HCT116 (cell line): ENCODE measurements around the gene PLGLB1.
"Not testable (repeated sequence)": the region's sequence is repeated elsewhere in the genome, so short reads cannot be mapped to it uniquely, and the experiment has no call there.

ENCODE experiments used
- EZH2 ChIP-seq: fragments of 200-600 bp; sonication (generic); IDR thresholded peaks from 2 replicates; pipeline ENCODE4 v1.6.1; 2017; ENCODE audit warnings: antibody characterized with exemption, mixed run types
- JUND ChIP-seq: IDR thresholded peaks from 2 replicates; pipeline ENCODE4 v1.6.1; 2012
- TF ChIP-seq, protein P1 (sequence below), 3 experiments: fragments of 200-600 bp in 1 of 3; sonication (generic) in 1 of 3; IDR thresholded peaks in 2 of 3; conservative IDR thresholded peaks in 1 of 3; 2 replicates each; pipeline ENCODE4 v1.5.1; 2012 to 2017; ENCODE audit warnings: low read depth in 2 of 3, low read length in 2 of 3, antibody characterized with exemption in 1 of 3, borderline replicate concordance in 1 of 3, control low read depth in 1 of 3, mild to moderate bottlenecking in 1 of 3, mixed read lengths in 1 of 3, mixed run types in 1 of 3, moderate library complexity in 1 of 3; ENCODE audit not compliant: insufficient read depth in 1 of 3

DNA sequence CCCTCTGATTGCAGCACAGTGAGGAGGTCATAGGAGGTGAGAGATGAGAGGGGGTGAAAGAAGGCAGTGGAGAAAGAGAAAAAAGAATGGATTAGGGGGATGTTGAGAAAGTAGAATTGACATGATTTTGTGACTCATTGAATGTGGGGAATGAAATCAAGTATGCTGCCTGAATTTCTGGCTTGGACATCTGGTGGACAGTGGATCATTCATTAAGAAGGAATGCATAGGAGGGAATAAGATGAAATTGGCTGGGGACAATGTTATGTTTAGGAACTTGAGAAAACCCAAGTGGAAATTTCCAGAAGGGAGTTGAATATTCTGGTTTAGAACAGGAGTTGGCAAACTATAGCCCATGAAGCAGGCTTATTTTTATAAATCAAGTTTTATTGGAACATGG is 7.0 kb upstream of the PLGLB1 start:
- TF ChIP-seq, protein P1, sequence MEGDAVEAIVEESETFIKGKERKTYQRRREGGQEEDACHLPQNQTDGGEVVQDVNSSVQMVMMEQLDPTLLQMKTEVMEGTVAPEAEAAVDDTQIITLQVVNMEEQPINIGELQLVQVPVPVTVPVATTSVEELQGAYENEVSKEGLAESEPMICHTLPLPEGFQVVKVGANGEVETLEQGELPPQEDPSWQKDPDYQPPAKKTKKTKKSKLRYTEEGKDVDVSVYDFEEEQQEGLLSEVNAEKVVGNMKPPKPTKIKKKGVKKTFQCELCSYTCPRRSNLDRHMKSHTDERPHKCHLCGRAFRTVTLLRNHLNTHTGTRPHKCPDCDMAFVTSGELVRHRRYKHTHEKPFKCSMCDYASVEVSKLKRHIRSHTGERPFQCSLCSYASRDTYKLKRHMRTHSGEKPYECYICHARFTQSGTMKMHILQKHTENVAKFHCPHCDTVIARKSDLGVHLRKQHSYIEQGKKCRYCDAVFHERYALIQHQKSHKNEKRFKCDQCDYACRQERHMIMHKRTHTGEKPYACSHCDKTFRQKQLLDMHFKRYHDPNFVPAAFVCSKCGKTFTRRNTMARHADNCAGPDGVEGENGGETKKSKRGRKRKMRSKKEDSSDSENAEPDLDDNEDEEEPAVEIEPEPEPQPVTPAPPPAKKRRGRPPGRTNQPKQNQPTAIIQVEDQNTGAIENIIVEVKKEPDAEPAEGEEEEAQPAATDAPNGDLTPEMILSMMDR (IDR thresholded peaks at IDR 0.05 in 2 of 3, conservative IDR thresholded peaks at IDR 0.05 in 1 of 3; ENCODE audit: borderline replicate concordance in 1 of 3, insufficient read depth in 1 of 3, low read depth in 2 of 3, low read length in 2 of 3) = not testable (repeated sequence)
- not testable (repeated sequence) for TF ChIP-seq JUND, EZH2
